Endothelial cell of umbilical vein (primary cell): ENCODE data around the gene ZBTB32. TPM values are rescaled to one million over a fixed set of nuclear protein-coding genes. Genes with fewer than 3 reads are reported as not detected.

ENCODE experiments used
- BruUV-seq: library from RNA; stranded (reverse); fragments of 400-500 nt; replicated peaks from 2 replicates; lab custom pipeline; 2021; lab: Mats Ljungman, UMichigan
- CTCF ChIA-PET: fragments of 300-600, 350-600 bp; sonication (Branson Sonifier 250); formaldehyde crosslinking; loops from one replicate; lab custom pipeline; 2021; ENCODE audit warnings: antibody characterized with exemption, inconsistent platforms; lab: Charles Lee
- POLR2A ChIA-PET: fragments of 300-600, 350-600 bp; sonication (Branson Sonifier 250); formaldehyde crosslinking; loops from one replicate; lab custom pipeline; 2021; ENCODE audit warnings: antibody characterized with exemption, inconsistent platforms; lab: Charles Lee
- DNase-seq: peaks from one replicate; pipeline ENCODE4 v3.0.0-alpha.2; 2011; ENCODE audit warnings: low read depth, low spot score
- FAIRE-seq: peaks from 2 replicates; lab custom pipeline; 2011; peaks lifted over from hg19 to GRCh38; lab: Jason Lieb, UNC
- H2AFZ ChIP-seq: 2 replicates; pipeline ENCODE4 v1.6.0; 2012; ENCODE audit warnings: low read depth, low read length, control low read depth, inconsistent platforms
- H3K27ac ChIP-seq: 2 replicates; pipeline ENCODE4 v1.5.1; 2011; ENCODE audit warnings: low read depth, mild to moderate bottlenecking, control low read depth, low read length, moderate library complexity; ENCODE audit not compliant: insufficient read depth
- H3K27me3 ChIP-seq, 2 experiments: 2 replicates each; pipeline versions ENCODE4 v1.6.0 to v1.6.1; 2011; ENCODE audit warnings: low read length in 2 of 2, mixed read lengths in 1 of 2; ENCODE audit not compliant: control insufficient read depth in 2 of 2, insufficient read depth in 2 of 2
- H3K36me3 ChIP-seq, 2 experiments: 2 replicates in 1 of 2; 3 replicates in 1 of 2; pipeline ENCODE4 v1.5.1; 2011; ENCODE audit warnings: low read length in 2 of 2, mild to moderate bottlenecking in 1 of 2, moderate library complexity in 1 of 2; ENCODE audit not compliant: control insufficient read depth in 2 of 2, insufficient read depth in 2 of 2; ENCODE audit errors: extremely low read depth in 1 of 2
- H3K4me1 ChIP-seq: 3 replicates; pipeline ENCODE4 v1.5.1; 2011; ENCODE audit warnings: mild to moderate bottlenecking, low read length; ENCODE audit not compliant: control insufficient read depth, insufficient read depth; ENCODE audit errors: extremely low read depth
- H3K4me2 ChIP-seq: 2 replicates; pipeline ENCODE4 v1.6.1; 2011; ENCODE audit warnings: low read length, control low read depth, mixed read lengths; ENCODE audit not compliant: insufficient read depth
- H3K4me3 ChIP-seq, 3 experiments: fragments of 200-600 bp in 1 of 3; sonication (generic), shearing (Covaris generic) in 1 of 3; replicated peaks in 1 of 3; 2 replicates each; pipeline ENCODE4 v1.5.1; 2011 to 2016; ENCODE audit warnings: control low read depth in 3 of 3, low read length in 3 of 3, mild to moderate bottlenecking in 2 of 3, inconsistent platforms in 1 of 3, low read depth in 1 of 3, moderate library complexity in 1 of 3; ENCODE audit not compliant: insufficient read depth in 1 of 3
- H3K79me2 ChIP-seq: 2 replicates; pipeline ENCODE4 v1.6.0; 2012; ENCODE audit warnings: low read length, inconsistent platforms; ENCODE audit not compliant: control insufficient read depth, insufficient read depth
- H3K9ac ChIP-seq: replicated peaks from 2 replicates; pipeline ENCODE3; 2011; ENCODE audit warnings: low read length, control low read depth; ENCODE audit not compliant: insufficient read depth; ENCODE audit errors: extremely low read depth
- H3K9me1 ChIP-seq: replicated peaks from 3 replicates; pipeline ENCODE4 v1.6.0; 2011; ENCODE audit warnings: mild to moderate bottlenecking, low read length; ENCODE audit not compliant: control insufficient read depth, insufficient read depth; ENCODE audit errors: extremely low read depth
- H3K9me3 ChIP-seq: replicated peaks from 2 replicates; pipeline ENCODE4 v1.5.1; 2012; ENCODE audit warnings: low read length, inconsistent platforms; ENCODE audit not compliant: control insufficient read depth, insufficient read depth
- H4K20me1 ChIP-seq: replicated peaks from 2 replicates; pipeline ENCODE3; 2011; ENCODE audit warnings: mild to moderate bottlenecking, low read length; ENCODE audit not compliant: control insufficient read depth, insufficient read depth; ENCODE audit errors: extremely low read depth
- EZH2 ChIP-seq: IDR thresholded peaks from 2 replicates; pipeline ENCODE4 v1.6.1; 2012; ENCODE audit warnings: borderline replicate concordance, low read depth, mild to moderate bottlenecking, moderate library complexity, low read length, inconsistent platforms; ENCODE audit not compliant: severe bottlenecking
- FOS ChIP-seq: IDR thresholded peaks from 2 replicates; pipeline ENCODE4 v1.6.1; 2011; ENCODE audit warnings: mild to moderate bottlenecking, low read length, moderate library complexity, borderline replicate concordance; ENCODE audit not compliant: insufficient read depth
- GATA2 ChIP-seq: IDR thresholded peaks from 2 replicates; pipeline ENCODE4 v1.7.0; 2011; ENCODE audit warnings: low read depth, mild to moderate bottlenecking, moderate library complexity, mixed read lengths, low read length; ENCODE audit not compliant: insufficient read length, insufficient read depth
- JUN ChIP-seq: IDR thresholded peaks from 2 replicates; pipeline ENCODE4 v1.6.1; 2011; ENCODE audit warnings: borderline replicate concordance, low read depth; ENCODE audit not compliant: insufficient read length, insufficient read depth
- MYC ChIP-seq: IDR thresholded peaks from one replicate; pipeline ENCODE4 v1.6.1; 2011; ENCODE audit warnings: mild to moderate bottlenecking, low read depth, low read length
- POLR2A ChIP-seq: IDR thresholded peaks from 2 replicates; pipeline ENCODE4 v1.6.1; 2012; ENCODE audit warnings: low read depth, mild to moderate bottlenecking, control low read depth, low read length
- POLR2AphosphoS5 ChIP-seq: IDR thresholded peaks from 2 replicates; pipeline ENCODE4 v1.6.1; 2012; ENCODE audit warnings: low read depth, mild to moderate bottlenecking, control low read depth, low read length, moderate library complexity; ENCODE audit not compliant: insufficient read depth
- dilution Hi-C: fragments of 300-500 bp; cut with MboI; formaldehyde crosslinking; loops from one replicate; pipeline ENCODE4 v1.15.0; 2019; ENCODE audit warnings: low sequenced_read_pairs; ENCODE audit not compliant: extremely low pct_ligation_motif_present
- intact Hi-C: fragments of 100-400 bp; cut with micrococcal nuclease; formaldehyde crosslinking; loops from one replicate; pipeline ENCODE4 v1.10.0; 2022
- polyA plus RNA-seq, 4 experiments: library from polyadenylated mRNA; depleted of rRNA in 3 of 4; stranded (reverse) in 3 of 4; unstranded in 1 of 4; fragments of >200 nt; gene quantifications; 2 replicates each; pipeline versions ENCODE4 v1.2.1 to v1.2.3, GENCODE V29; 2011 to 2012; ENCODE audit warnings: missing spikeins in 1 of 4
- total RNA-seq: library from RNA; stranded (reverse); gene quantifications from 2 replicates; pipeline ENCODE4 v1.2.3, GENCODE V29; 2021
- TF ChIP-seq, protein P1 (sequence below): IDR thresholded peaks from 2 replicates; pipeline ENCODE4 v1.6.1; 2011; ENCODE audit not compliant: insufficient read depth, insufficient read length
- TF ChIP-seq, protein P2 (sequence below), 2 donors: IDR thresholded peaks; 1 replicate in 1 of 2; 2 replicates in 1 of 2; pipeline ENCODE4 v1.5.1; 2011; ENCODE audit warnings: low read length in 2 of 2, mild to moderate bottlenecking in 2 of 2, moderate library complexity in 2 of 2, control low read depth in 1 of 2, inconsistent platforms in 1 of 2, low read depth in 1 of 2; ENCODE audit not compliant: insufficient read depth in 1 of 2; ENCODE audit errors: extremely low read depth in 1 of 2

Gene ZBTB32
- total and polyA plus RNA-seq, 2 donors (not counting 3 experiments of a cell fraction or from before 2014, with no cell fraction given), result not detected

DNA sequence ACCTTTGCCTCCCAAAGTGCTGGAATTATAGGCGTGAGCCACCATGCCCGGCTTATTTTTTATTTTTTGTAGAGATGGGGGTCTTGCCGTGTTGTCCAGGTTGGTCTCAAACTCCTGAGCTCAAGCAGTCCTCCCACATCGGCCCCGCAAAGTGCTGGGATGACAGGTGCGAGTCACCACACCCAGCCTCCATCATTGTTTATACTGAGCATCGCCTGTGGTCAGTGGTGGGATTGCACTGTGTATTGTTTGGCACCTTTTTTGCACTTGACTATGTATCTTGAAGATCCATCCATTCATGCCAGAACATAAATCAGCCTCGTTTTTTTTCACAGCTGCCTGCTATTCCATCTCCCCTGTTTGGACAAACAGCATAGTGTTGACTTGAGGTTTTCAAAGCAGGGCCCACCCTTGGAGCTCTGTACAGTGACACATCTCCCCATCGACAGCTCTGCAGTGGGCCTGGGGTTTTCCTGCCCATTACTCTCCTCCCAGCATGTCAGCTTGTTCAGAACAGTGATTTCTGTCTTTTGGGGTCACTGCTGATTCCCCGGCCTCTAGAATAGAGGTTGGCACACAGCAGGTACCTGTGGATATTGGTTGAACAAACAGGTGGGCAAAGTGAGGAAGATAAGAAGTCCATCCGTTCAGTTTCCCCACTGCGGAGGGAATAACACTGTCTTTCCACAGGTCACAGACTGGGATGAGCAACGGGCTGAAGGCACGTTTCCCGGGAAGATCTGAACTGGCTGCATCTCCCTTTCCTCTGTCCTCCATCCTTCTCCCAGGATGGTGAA lies 46.3 kb upstream of the ZBTB32 start:
- Histone ChIP-seq H3K4me2 (no peak overlapping the region), H3K9me1 (no peaks in the 10 kb centered on the region), H2AFZ (no peak overlapping the region), H3K9ac (no peak overlapping the region), H3K4me1 (no peaks in the 10 kb centered on the region), H3K79me2 (no peaks in the 10 kb centered on the region), H3K27ac (no peak overlapping the region), H3K36me3 (peaks cover 9 to 19% of the 10 kb centered on the region in 2 experiments), H3K4me3 (no peak overlapping the region), H3K27me3 (no peaks in the 10 kb centered on the region), H4K20me1 (no peaks in the 10 kb centered on the region), H3K9me3 (no peaks in the 10 kb centered on the region)
- no peak for FAIRE-seq
- intact Hi-C loops (no loop called here), dilution Hi-C loops (no loop called here)
- ChIA-PET CTCF (interaction anchor here (1.5 kb wide), 1 partner anchor 10 kb away, joined by 4 read pairs; the partner anchor contains the start of gene COX6B1), POLR2A (interaction anchor here (0.7 kb wide), 1 partner anchor 1797 kb away, joined by 6 read pairs; no protein-coding TSS in a partner anchor)
- TF ChIP-seq JUN, result no peak
- TF ChIP-seq POLR2AphosphoS5, result no peak
- TF ChIP-seq EZH2, result no peak
- TF ChIP-seq GATA2, result no peak
- TF ChIP-seq, protein P1, sequence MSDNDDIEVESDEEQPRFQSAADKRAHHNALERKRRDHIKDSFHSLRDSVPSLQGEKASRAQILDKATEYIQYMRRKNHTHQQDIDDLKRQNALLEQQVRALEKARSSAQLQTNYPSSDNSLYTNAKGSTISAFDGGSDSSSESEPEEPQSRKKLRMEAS, result no peak
- TF ChIP-seq, protein P2, sequence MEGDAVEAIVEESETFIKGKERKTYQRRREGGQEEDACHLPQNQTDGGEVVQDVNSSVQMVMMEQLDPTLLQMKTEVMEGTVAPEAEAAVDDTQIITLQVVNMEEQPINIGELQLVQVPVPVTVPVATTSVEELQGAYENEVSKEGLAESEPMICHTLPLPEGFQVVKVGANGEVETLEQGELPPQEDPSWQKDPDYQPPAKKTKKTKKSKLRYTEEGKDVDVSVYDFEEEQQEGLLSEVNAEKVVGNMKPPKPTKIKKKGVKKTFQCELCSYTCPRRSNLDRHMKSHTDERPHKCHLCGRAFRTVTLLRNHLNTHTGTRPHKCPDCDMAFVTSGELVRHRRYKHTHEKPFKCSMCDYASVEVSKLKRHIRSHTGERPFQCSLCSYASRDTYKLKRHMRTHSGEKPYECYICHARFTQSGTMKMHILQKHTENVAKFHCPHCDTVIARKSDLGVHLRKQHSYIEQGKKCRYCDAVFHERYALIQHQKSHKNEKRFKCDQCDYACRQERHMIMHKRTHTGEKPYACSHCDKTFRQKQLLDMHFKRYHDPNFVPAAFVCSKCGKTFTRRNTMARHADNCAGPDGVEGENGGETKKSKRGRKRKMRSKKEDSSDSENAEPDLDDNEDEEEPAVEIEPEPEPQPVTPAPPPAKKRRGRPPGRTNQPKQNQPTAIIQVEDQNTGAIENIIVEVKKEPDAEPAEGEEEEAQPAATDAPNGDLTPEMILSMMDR (IDR thresholded peaks at IDR 0.05; ENCODE audit: extremely low read depth in 1 of 2, insufficient read depth in 1 of 2, low read depth in 1 of 2, low read length in 2 of 2), result no peak
- TF ChIP-seq FOS, result no peak
- no peak for TF ChIP-seq POLR2A
- no peak for TF ChIP-seq MYC
- no peak for DNase-seq
- BruUV-seq, result no TSS peak
